IMR-90 (cell line): ENCODE results near the gene COL23A1. TPM values are rescaled to one million over a fixed set of nuclear protein-coding genes. Genes with fewer than 3 reads are reported as not detected.

Source experiments
- ATAC-seq: fragments of 200-7000 bp; cut with Tn5 transposase; 2 replicates; pipeline ENCODE4 v1.9.1; 2020; ENCODE audit warnings: low read depth, mild to moderate bottlenecking, moderate library complexity
- BruUV-seq: library from RNA; stranded (reverse); fragments of 400-500 nt; replicated peaks from 2 replicates; lab custom pipeline; 2021; lab: Mats Ljungman, UMichigan
- CTCF ChIA-PET: fragments of 300-600 bp; formaldehyde crosslinking; extraction: SDS; loops from one replicate; lab custom pipeline; 2021; ENCODE audit warnings: antibody characterized with exemption; lab: Yijun Ruan, JAX
- POLR2A ChIA-PET: fragments of 300-600 bp; sonication (Branson Sonifier 250); formaldehyde crosslinking; loops from one replicate; lab custom pipeline; 2022; ENCODE audit warnings: antibody characterized with exemption; ENCODE audit not compliant: unreplicated experiment; lab: Charles Lee
- DNase-seq: peaks from one replicate; pipeline ENCODE4 v3.0.0; 2013
- H2AFZ ChIP-seq: replicated peaks from 2 replicates; pipeline ENCODE3; 2013; ENCODE audit warnings: low read length, mild to moderate bottlenecking; ENCODE audit not compliant: poor library complexity
- H2AK5ac ChIP-seq: 2 replicates; pipeline ENCODE4 v1.6.1; 2013; ENCODE audit warnings: low read depth, low read length, inconsistent platforms
- H2AK9ac ChIP-seq: replicated peaks from 2 replicates; pipeline ENCODE3; 2013; ENCODE audit warnings: mild to moderate bottlenecking, low read depth, low read length, moderate library complexity; ENCODE audit not compliant: poor library complexity
- H2BK120ac ChIP-seq: 2 replicates; pipeline ENCODE4 v1.6.1; 2013; ENCODE audit warnings: low read depth, low read length, inconsistent platforms
- H2BK15ac ChIP-seq: 3 replicates; pipeline ENCODE4 v1.6.1; 2013; ENCODE audit warnings: low read depth, low read length, inconsistent platforms
- H2BK20ac ChIP-seq: 2 replicates; pipeline ENCODE4 v1.6.1; 2013; ENCODE audit warnings: low read depth, mild to moderate bottlenecking, inconsistent platforms, low read length, moderate library complexity
- H2BK5ac ChIP-seq: 2 replicates; pipeline ENCODE4 v1.6.1; 2013; ENCODE audit warnings: mild to moderate bottlenecking, low read depth, low read length, inconsistent platforms; ENCODE audit not compliant: poor library complexity, severe bottlenecking
- H3K14ac ChIP-seq: replicated peaks from 2 replicates; pipeline ENCODE4 v1.6.1; 2013; ENCODE audit warnings: low read depth, low read length, inconsistent platforms
- H3K18ac ChIP-seq: 2 replicates; pipeline ENCODE4 v1.6.1; 2013; ENCODE audit warnings: low read depth, low read length, control low read depth
- H3K23ac ChIP-seq: 2 replicates; pipeline ENCODE4 v1.6.1; 2013; ENCODE audit warnings: low read depth, low read length, inconsistent platforms
- H3K27ac ChIP-seq: 2 replicates; pipeline ENCODE4 v1.5.1; 2013; ENCODE audit warnings: mild to moderate bottlenecking, control low read depth, low read length; ENCODE audit not compliant: insufficient read depth
- H3K27me3 ChIP-seq: 2 replicates; pipeline ENCODE4 v1.6.1; 2013; ENCODE audit warnings: low read length; ENCODE audit not compliant: control insufficient read depth, insufficient read depth
- H3K36me3 ChIP-seq: 2 replicates; pipeline ENCODE4 v1.6.1; 2013; ENCODE audit warnings: low read length, mixed read lengths; ENCODE audit not compliant: control insufficient read depth, insufficient read depth
- H3K4ac ChIP-seq: 2 replicates; pipeline ENCODE4 v1.6.1; 2013; ENCODE audit warnings: low read depth, low read length, inconsistent platforms
- H3K4me1 ChIP-seq: 2 replicates; pipeline ENCODE4 v1.6.1; 2013; ENCODE audit warnings: low read length, mixed read lengths; ENCODE audit not compliant: control insufficient read depth, insufficient read depth
- H3K4me2 ChIP-seq: 2 replicates; pipeline ENCODE4 v1.6.1; 2013; ENCODE audit warnings: low read depth, mild to moderate bottlenecking, control low read depth, low read length, moderate library complexity
- H3K4me3 ChIP-seq: 2 replicates; pipeline ENCODE4 v1.5.1; 2013; ENCODE audit warnings: low read depth, mild to moderate bottlenecking, control low read depth, low read length, moderate library complexity; ENCODE audit not compliant: insufficient read depth
- H3K56ac ChIP-seq: 2 replicates; pipeline ENCODE4 v1.6.1; 2013; ENCODE audit warnings: low read length, inconsistent platforms; ENCODE audit not compliant: insufficient read depth; ENCODE audit errors: extremely low read depth
- H3K79me1 ChIP-seq, 2 experiments: 2 replicates each; pipeline ENCODE4 v1.6.1; 2013; ENCODE audit warnings: low read length in 2 of 2, inconsistent platforms in 1 of 2, low read depth in 1 of 2
- H3K9ac ChIP-seq: 2 replicates; pipeline ENCODE4 v1.6.1; 2013; ENCODE audit warnings: low read depth, low read length, control low read depth
- H3K9me1 ChIP-seq: 2 replicates; pipeline ENCODE4 v1.6.1; 2013; ENCODE audit warnings: low read length, inconsistent platforms; ENCODE audit not compliant: insufficient read depth
- H3K9me3 ChIP-seq: 2 replicates; pipeline ENCODE4 v1.6.1; 2013; ENCODE audit warnings: low read length; ENCODE audit not compliant: control insufficient read depth, insufficient read depth
- H4K20me1 ChIP-seq: 2 replicates; pipeline ENCODE4 v1.6.1; 2013; ENCODE audit warnings: low read length, inconsistent platforms; ENCODE audit not compliant: insufficient read depth
- H4K5ac ChIP-seq: 2 replicates; pipeline ENCODE4 v1.6.1; 2013; ENCODE audit warnings: mild to moderate bottlenecking, low read depth, low read length, control low read depth
- H4K8ac ChIP-seq, 2 experiments: 2 replicates each; pipeline ENCODE4 v1.6.1; 2013; ENCODE audit warnings: low read depth in 2 of 2, low read length in 2 of 2, control low read depth in 1 of 2, inconsistent platforms in 1 of 2
- H4K91ac ChIP-seq: 2 replicates; pipeline ENCODE4 v1.6.1; 2013; ENCODE audit warnings: low read depth, low read length, inconsistent platforms; ENCODE audit not compliant: insufficient read depth
- BHLHE40 ChIP-seq: fragments of 150-350 bp; IDR thresholded peaks from 2 replicates; pipeline ENCODE4 v1.6.1; 2016; ENCODE audit warnings: mild to moderate bottlenecking, low read depth, low read length
- CEBPB ChIP-seq: IDR thresholded peaks from 2 replicates; pipeline ENCODE4 v1.6.1; 2012; ENCODE audit warnings: low read depth, low read length, improper control_type of control experiment
- CHD1 ChIP-seq: IDR thresholded peaks from 2 replicates; pipeline ENCODE4 v1.6.1; 2012; ENCODE audit warnings: low read depth, low read length, improper control_type of control experiment
- CTCF ChIP-seq: conservative IDR thresholded peaks from 2 replicates; pipeline ENCODE4 v1.5.1; 2012; ENCODE audit warnings: mild to moderate bottlenecking, low read depth, low read length, improper control_type of control experiment
- ELK1 ChIP-seq: fragments of 150-350 bp; IDR thresholded peaks from 2 replicates; pipeline ENCODE4 v1.6.1; 2016; ENCODE audit warnings: low read depth, mild to moderate bottlenecking, low read length, moderate library complexity, borderline replicate concordance
- FOS ChIP-seq: fragments of 150-350 bp; IDR thresholded peaks from 2 replicates; pipeline ENCODE4 v1.6.1; 2016; ENCODE audit warnings: low read depth, low read length
- MAFK ChIP-seq: IDR thresholded peaks from 2 replicates; pipeline ENCODE4 v1.6.1; 2012; ENCODE audit warnings: low read depth, low read length, improper control_type of control experiment
- MAZ ChIP-seq: IDR thresholded peaks from 2 replicates; pipeline ENCODE4 v1.6.1; 2012; ENCODE audit warnings: low read depth, mild to moderate bottlenecking, low read length, improper control_type of control experiment, moderate library complexity, borderline replicate concordance
- MXI1 ChIP-seq: IDR thresholded peaks from 2 replicates; pipeline ENCODE4 v1.6.1; 2012; ENCODE audit warnings: low read depth, mild to moderate bottlenecking, low read length, moderate library complexity, borderline replicate concordance
- NFE2L2 ChIP-seq: fragments of 150-350 bp; IDR thresholded peaks from 2 replicates; pipeline ENCODE4 v1.6.1; 2016; ENCODE audit warnings: low read depth, mild to moderate bottlenecking, low read length
- POLR2A ChIP-seq: IDR thresholded peaks from 2 replicates; pipeline ENCODE4 v1.6.1; 2012; ENCODE audit warnings: mild to moderate bottlenecking, low read depth, low read length
- RAD21 ChIP-seq: IDR thresholded peaks from 2 replicates; pipeline ENCODE4 v1.6.1; 2012; ENCODE audit warnings: low read length, improper control_type of control experiment
- RCOR1 ChIP-seq: IDR thresholded peaks from 2 replicates; pipeline ENCODE4 v1.6.1; 2012; ENCODE audit warnings: mild to moderate bottlenecking, low read length, improper control_type of control experiment; ENCODE audit not compliant: insufficient replicate concordance
- RFX5 ChIP-seq: IDR thresholded peaks from 2 replicates; pipeline ENCODE4 v1.8.0; 2012; ENCODE audit warnings: low read depth, mild to moderate bottlenecking, low read length, moderate library complexity
- SMC3 ChIP-seq: fragments of 150-350 bp; IDR thresholded peaks from 2 replicates; pipeline ENCODE4 v1.6.1; 2016; ENCODE audit warnings: low read depth, mild to moderate bottlenecking, antibody characterized with exemption, low read length, moderate library complexity
- USF2 ChIP-seq: fragments of 150-350 bp; IDR thresholded peaks from 2 replicates; pipeline ENCODE4 v1.6.1; 2017; ENCODE audit warnings: mild to moderate bottlenecking, antibody characterized with exemption, low read length, low read depth
- WGBS, 2 experiments: methylation state at CpG; one replicate each; pipeline versions ENCODE4 v1.1.5 to v1.1.7; 2013; ENCODE audit warnings: missing lambda C conversion rate in 2 of 2; ENCODE audit not compliant: insufficient read length in 1 of 2; ENCODE audit errors: extremely low coverage in 2 of 2; 5-methylcytosine and 5-hydroxymethylcytosine counted together
- dilution Hi-C: fragments of 300-500 bp; cut with HindIII; formaldehyde crosslinking; loops from one replicate; pipeline ENCODE4 v1.14.3; 2018; ENCODE audit warnings: low sequenced_read_pairs; ENCODE audit not compliant: unreplicated experiment
- in situ Hi-C: fragments of 300-500 bp; cut with MboI; formaldehyde crosslinking; loops from 3 replicates; pipeline ENCODE4 v1.14.3; 2019; ENCODE audit warnings: low sequenced_read_pairs, inconsistent platforms, mixed read lengths
- intact Hi-C: fragments of 100-400 bp; cut with micrococcal nuclease; formaldehyde crosslinking; loops from 2 replicates; pipeline ENCODE4 v1.10.0; 2022
- polyA plus RNA-seq, 3 experiments: library from polyadenylated mRNA; depleted of rRNA; stranded (reverse); fragments of >200 nt; gene quantifications; 2 replicates each; pipeline ENCODE4 v1.2.3, GENCODE V29; 2012; ENCODE audit warnings: low replicate concordance in 1 of 3
- total RNA-seq: library from RNA; depleted of rRNA; stranded (reverse); fragments of >200 nt; gene quantifications from 2 replicates; pipeline ENCODE4 v1.2.3, GENCODE V29; 2012

COL23A1 gene
- total and polyA plus RNA-seq, 2 of the 4 experiments (the other 2 are of a cell fraction): not detected

- ChIA-PET CTCF (no interaction called here), POLR2A (no interaction called here)
- no peaks in the 10 kb centered on the region for H3K4me1 ChIP-seq
- no peak for TF ChIP-seq RFX5
- no peak for TF ChIP-seq USF2
- TF ChIP-seq CTCF: no peak
- TF ChIP-seq RAD21: no peak
- TF ChIP-seq NFE2L2: no peak
- TF ChIP-seq ELK1: no peak
- no peak for TF ChIP-seq MAZ
- no peak for TF ChIP-seq RCOR1
- no peak for TF ChIP-seq POLR2A
- TF ChIP-seq SMC3: no peak
- no peak for TF ChIP-seq MXI1
- TF ChIP-seq MAFK: no peak
- no peak for TF ChIP-seq CEBPB
- no peak for TF ChIP-seq BHLHE40
- TF ChIP-seq CHD1: no peak
- TF ChIP-seq FOS: no peak
- no peak overlapping the region for H3K27ac ChIP-seq
- no peak overlapping the region for H2AK9ac ChIP-seq
- no peak overlapping the region for H2BK120ac ChIP-seq
- no peaks in the 10 kb centered on the region for H4K20me1 ChIP-seq
- H3K56ac ChIP-seq: no peak overlapping the region
- no CpG with 5 or more reads among the region's 4 CpGs for WGBS, 2 experiments
- intact Hi-C loops (no loop called here), in situ Hi-C loops (no loop called here), dilution Hi-C loops (no loop called here)
- no peak overlapping the region for H3K4me2 ChIP-seq
- no peak overlapping the region for H3K14ac ChIP-seq
- no TSS peak for BruUV-seq
- H2AK5ac ChIP-seq: no peak overlapping the region
- H3K4me3 ChIP-seq: no peak overlapping the region
- H2AFZ ChIP-seq: no peak overlapping the region
- H3K79me1 ChIP-seq: no peaks in the 10 kb centered on the region
- no peaks in the 10 kb centered on the region for H3K27me3 ChIP-seq
- H3K9me1 ChIP-seq: no peaks in the 10 kb centered on the region
- no peak overlapping the region for H2BK15ac ChIP-seq
- H2BK20ac ChIP-seq: no peak overlapping the region
- H3K9me3 ChIP-seq: 0 out of 2 replicates have a peak, but pooled peaks cover 4% of the 10 kb centered on the region
- no peak overlapping the region for H4K5ac ChIP-seq
- no peak overlapping the region for H4K91ac ChIP-seq
- no peak overlapping the region for H3K9ac ChIP-seq
- no peak overlapping the region for H3K18ac ChIP-seq
- no peak overlapping the region for H3K23ac ChIP-seq
- no peak for DNase-seq
- H3K4ac ChIP-seq: no peak overlapping the region
- no peak for ATAC-seq
- no peak overlapping the region for H4K8ac ChIP-seq
- H3K36me3 ChIP-seq: no peaks in the 10 kb centered on the region
- H2BK5ac ChIP-seq: no peak overlapping the region
Measured at GRCh38 chr5:178457471-178457870, 132.7 kb downstream of the COL23A1 start.
